Measurements from ENCODE around the gene L3MBTL1.
"Not testable (repeated sequence)": the region's sequence is repeated elsewhere in the genome, so short reads cannot be mapped to it uniquely, and the experiment has no call there.

Gene L3MBTL1

GRCh38 chr20:43464219-43464790 lies 43.2 kb upstream of the L3MBTL1 start:
- Histone ChIP-seq H3K4me1 (ENCODE audit: control insufficient read depth, insufficient read depth, low read length) (peaks cover 5% of the 10 kb centered on the region), H3K27ac (ENCODE audit: low read length) (no peak overlapping the region), H3K27me3 (ENCODE audit: control insufficient read depth in 1 of 2, insufficient read depth in 2 of 2, low read length in 2 of 2) (no peaks in the 10 kb centered on the region), H3K36me3 (ENCODE audit: control insufficient read depth in 2 of 2, insufficient read depth in 2 of 2, low read length in 2 of 2) (peaks cover 36 to 63% of the 10 kb centered on the region in 2 donors), H3K9ac (ENCODE audit: low read length in 2 of 2) (no peak overlapping the region), H3K9me3 (ENCODE audit: control insufficient read depth in 2 of 2, low read length in 2 of 2) (no peaks in the 10 kb centered on the region), H3K4me3 (ENCODE audit: low read length in 2 of 2) (no peak overlapping the region)

GRCh38 chr20:43465625-43465943 lies 41.9 kb upstream of the L3MBTL1 start:
- H3K9me3 ChIP-seq (ENCODE audit: control insufficient read depth in 2 of 2, low read length in 2 of 2), result no peaks in the 10 kb centered on the region
- no peak overlapping the region for H3K9ac ChIP-seq (ENCODE audit: low read length in 2 of 2)
- H3K27ac ChIP-seq (ENCODE audit: low read length), result no peak overlapping the region
- no peaks in the 10 kb centered on the region for H3K4me1 ChIP-seq (ENCODE audit: control insufficient read depth, insufficient read depth, low read length)
- peaks cover 29 to 59% of the 10 kb centered on the region in 2 donors for H3K36me3 ChIP-seq (ENCODE audit: control insufficient read depth in 2 of 2, insufficient read depth in 2 of 2, low read length in 2 of 2)
- no peak overlapping the region for H3K4me3 ChIP-seq (ENCODE audit: low read length in 2 of 2)
- H3K27me3 ChIP-seq (ENCODE audit: control insufficient read depth in 1 of 2, insufficient read depth in 2 of 2, low read length in 2 of 2), result no peaks in the 10 kb centered on the region

- Histone ChIP-seq H3K36me3 (ENCODE audit: control insufficient read depth in 2 of 2, insufficient read depth in 2 of 2, low read length in 2 of 2) (peaks cover 24 to 45% of the 10 kb centered on the region in 2 donors), H3K9me3 (ENCODE audit: control insufficient read depth in 2 of 2, low read length in 2 of 2) (no peaks in the 10 kb centered on the region), H3K27me3 (ENCODE audit: control insufficient read depth in 1 of 2, insufficient read depth in 2 of 2, low read length in 2 of 2) (no peaks in the 10 kb centered on the region), H3K4me1 (ENCODE audit: control insufficient read depth, insufficient read depth, low read length) (no peaks in the 10 kb centered on the region), H3K4me3 (ENCODE audit: low read length in 2 of 2) (no peak overlapping the region), H3K27ac (ENCODE audit: low read length) (no peak overlapping the region), H3K9ac (ENCODE audit: low read length in 2 of 2) (no peak overlapping the region)
Measured at GRCh38 chr20:43467589-43467988, 39.9 kb upstream of the L3MBTL1 start.

GRCh38 chr20:43472671-43473380 lies 34.7 kb upstream of the L3MBTL1 start:
- Histone ChIP-seq H3K27ac (ENCODE audit: low read length) (no peak overlapping the region), H3K27me3 (ENCODE audit: control insufficient read depth in 1 of 2, insufficient read depth in 2 of 2, low read length in 2 of 2) (no peaks in the 10 kb centered on the region), H3K4me3 (ENCODE audit: low read length in 2 of 2) (no peak overlapping the region), H3K36me3 (ENCODE audit: control insufficient read depth in 2 of 2, insufficient read depth in 2 of 2, low read length in 2 of 2) (peaks cover 7 to 9% of the 10 kb centered on the region in 2 donors), H3K9me3 (ENCODE audit: control insufficient read depth in 2 of 2, low read length in 2 of 2) (no peaks in the 10 kb centered on the region), H3K9ac (ENCODE audit: low read length in 2 of 2) (no peak overlapping the region), H3K4me1 (ENCODE audit: control insufficient read depth, insufficient read depth, low read length) (no peaks in the 10 kb centered on the region)

- Histone ChIP-seq H3K9me3 (ENCODE audit: control insufficient read depth in 2 of 2, low read length in 2 of 2) (no peaks in the 10 kb centered on the region), H3K27ac (ENCODE audit: low read length) (no peak overlapping the region), H3K4me3 (ENCODE audit: low read length in 2 of 2) (no peak overlapping the region), H3K4me1 (ENCODE audit: control insufficient read depth, insufficient read depth, low read length) (no peaks in the 10 kb centered on the region), H3K27me3 (ENCODE audit: control insufficient read depth in 1 of 2, insufficient read depth in 2 of 2, low read length in 2 of 2) (no peaks in the 10 kb centered on the region), H3K9ac (ENCODE audit: low read length in 2 of 2) (no peak overlapping the region), H3K36me3 (ENCODE audit: control insufficient read depth in 2 of 2, insufficient read depth in 2 of 2, low read length in 2 of 2) (peaks cover 7 to 9% of the 10 kb centered on the region in 2 donors)
Measured at GRCh38 chr20:43473381-43473704, 34.2 kb upstream of the L3MBTL1 start.

- Histone ChIP-seq H3K9ac (ENCODE audit: low read length in 2 of 2) (no peak overlapping the region), H3K9me3 (ENCODE audit: control insufficient read depth in 2 of 2, low read length in 2 of 2) (no peaks in the 10 kb centered on the region), H3K4me1 (ENCODE audit: control insufficient read depth, insufficient read depth, low read length) (no peaks in the 10 kb centered on the region), H3K36me3 (ENCODE audit: control insufficient read depth in 2 of 2, insufficient read depth in 2 of 2, low read length in 2 of 2) (no peaks in the 10 kb centered on the region), H3K4me3 (ENCODE audit: low read length in 2 of 2) (no peak overlapping the region), H3K27ac (ENCODE audit: low read length) (no peak overlapping the region), H3K27me3 (ENCODE audit: control insufficient read depth in 1 of 2, insufficient read depth in 2 of 2, low read length in 2 of 2) (no peaks in the 10 kb centered on the region)
Measured at GRCh38 chr20:43477193-43477592, 30.3 kb upstream of the L3MBTL1 start.

- H3K27ac ChIP-seq (ENCODE audit: low read length), result no peak overlapping the region
Measured at GRCh38 chr20:43477619-43478018, 29.9 kb upstream of the L3MBTL1 start.

GRCh38 chr20:43490038-43490437 lies 17.5 kb upstream of the L3MBTL1 start:
- H3K9ac ChIP-seq (ENCODE audit: low read length in 2 of 2), result no peak overlapping the region
- H3K9me3 ChIP-seq (ENCODE audit: control insufficient read depth in 2 of 2, low read length in 2 of 2), result no peaks in the 10 kb centered on the region
- no peak overlapping the region for H3K4me3 ChIP-seq (ENCODE audit: low read length in 2 of 2)
- no peaks in the 10 kb centered on the region for H3K4me1 ChIP-seq (ENCODE audit: control insufficient read depth, insufficient read depth, low read length)
- no peaks in the 10 kb centered on the region for H3K36me3 ChIP-seq (ENCODE audit: control insufficient read depth in 2 of 2, insufficient read depth in 2 of 2, low read length in 2 of 2)
- no peaks in the 10 kb centered on the region for H3K27me3 ChIP-seq (ENCODE audit: control insufficient read depth in 1 of 2, insufficient read depth in 2 of 2, low read length in 2 of 2)
- H3K27ac ChIP-seq (ENCODE audit: low read length), result no peak overlapping the region

More at GRCh38 chr20:43477619-43478018, 29.9 kb upstream of the L3MBTL1 start:
- Histone ChIP-seq H3K27me3 (ENCODE audit: control insufficient read depth in 1 of 2, insufficient read depth in 2 of 2, low read length in 2 of 2) (no peaks in the 10 kb centered on the region), H3K4me1 (ENCODE audit: control insufficient read depth, insufficient read depth, low read length) (no peaks in the 10 kb centered on the region), H3K36me3 (ENCODE audit: control insufficient read depth in 2 of 2, insufficient read depth in 2 of 2, low read length in 2 of 2) (no peaks in the 10 kb centered on the region), H3K4me3 (ENCODE audit: low read length in 2 of 2) (no peak overlapping the region), H3K9me3 (ENCODE audit: control insufficient read depth in 2 of 2, low read length in 2 of 2) (no peaks in the 10 kb centered on the region), H3K9ac (ENCODE audit: low read length in 2 of 2) (no peak overlapping the region)

- no peak overlapping the region for H3K27ac ChIP-seq (ENCODE audit: low read length)
- no peaks in the 10 kb centered on the region for H3K4me1 ChIP-seq (ENCODE audit: control insufficient read depth, insufficient read depth, low read length)
- no peak overlapping the region for H3K4me3 ChIP-seq (ENCODE audit: low read length in 2 of 2)
- no peaks in the 10 kb centered on the region for H3K36me3 ChIP-seq (ENCODE audit: control insufficient read depth in 2 of 2, insufficient read depth in 2 of 2, low read length in 2 of 2)
- no peaks in the 10 kb centered on the region for H3K27me3 ChIP-seq (ENCODE audit: control insufficient read depth in 1 of 2, insufficient read depth in 2 of 2, low read length in 2 of 2)
- H3K9ac ChIP-seq (ENCODE audit: low read length in 2 of 2), result no peak overlapping the region
- H3K9me3 ChIP-seq (ENCODE audit: control insufficient read depth in 2 of 2, low read length in 2 of 2), result peaks cover 0 to 3% of the 10 kb centered on the region in 2 donors
Measured at GRCh38 chr20:43492101-43492500, 15.4 kb upstream of the L3MBTL1 start.

- H3K9me3 ChIP-seq (ENCODE audit: control insufficient read depth in 2 of 2, low read length in 2 of 2), result peaks cover 0 to 3% of the 10 kb centered on the region in 2 donors
- H3K4me1 ChIP-seq (ENCODE audit: control insufficient read depth, insufficient read depth, low read length), result no peaks in the 10 kb centered on the region
Measured at GRCh38 chr20:43495388-43495787, 12.1 kb upstream of the L3MBTL1 start.

GRCh38 chr20:43502021-43502420 lies 5.5 kb upstream of the L3MBTL1 start:
- not testable (repeated sequence) for H3K9ac ChIP-seq (ENCODE audit: low read length in 2 of 2); H3K4me1 ChIP-seq (ENCODE audit: control insufficient read depth, insufficient read depth, low read length); H3K27ac ChIP-seq (ENCODE audit: low read length); H3K27me3 ChIP-seq (ENCODE audit: control insufficient read depth in 1 of 2, insufficient read depth in 2 of 2, low read length in 2 of 2); H3K4me3 ChIP-seq (ENCODE audit: low read length in 2 of 2); H3K9me3 ChIP-seq (ENCODE audit: control insufficient read depth in 2 of 2, low read length in 2 of 2); H3K36me3 ChIP-seq (ENCODE audit: control insufficient read depth in 2 of 2, insufficient read depth in 2 of 2, low read length in 2 of 2)

More at GRCh38 chr20:43495388-43495787, 12.1 kb upstream of the L3MBTL1 start:
- Histone ChIP-seq H3K36me3 (ENCODE audit: control insufficient read depth in 2 of 2, insufficient read depth in 2 of 2, low read length in 2 of 2) (no peaks in the 10 kb centered on the region), H3K27me3 (ENCODE audit: control insufficient read depth in 1 of 2, insufficient read depth in 2 of 2, low read length in 2 of 2) (no peaks in the 10 kb centered on the region), H3K4me3 (ENCODE audit: low read length in 2 of 2) (no peak overlapping the region), H3K27ac (ENCODE audit: low read length) (no peak overlapping the region), H3K9ac (ENCODE audit: low read length in 2 of 2) (no peak overlapping the region)
